ENCODE data around the gene LRRC28. TPM values are rescaled to one million over a fixed set of nuclear protein-coding genes. Genes with fewer than 3 reads are reported as not detected.

The LRRC28 gene
- total and polyA plus RNA-seq, 9 of the 15 experiments (the other 6 are each of a cell fraction or from before 2014, with no cell fraction given), result 5.5 to 17.4 (median 7.9) TPM

- TF ChIP-seq ZBTB49 (CRISPR knock-in tag; IDR thresholded peaks at IDR 0.05; ENCODE audit: borderline replicate concordance), result no peak
These were observed 175.3 kb downstream of the LRRC28 start (continued) for GRCh38 chr15:99426431-99427105.

GRCh38 chr15:99427210-99427609, 175.9 kb downstream of the LRRC28 start:
- DNase-seq (ENCODE audit: extremely low read depth in 1 of 4, low spot score in 3 of 4) (no peak), ATAC-seq (no peak), FAIRE-seq (no peak)
- H3K4me3 ChIP-seq, result no peak overlapping the region
- H4K20me1 ChIP-seq (replicated peaks; ENCODE audit: control insufficient read depth, insufficient read depth, low read length), result no peaks in the 10 kb centered on the region
- no peak overlapping the region for H2AFZ ChIP-seq (ENCODE audit: low read depth, low read length)
- TF ChIP-seq E2F8 (IDR thresholded peaks at IDR 0.05; ENCODE audit: low read depth, partially characterized antibody) (no peak), KHSRP (IDR thresholded peaks at IDR 0.05) (no peak), MTA3 (IDR thresholded peaks at IDR 0.05; ENCODE audit: borderline replicate concordance) (no peak), POLR2H (tag; IDR thresholded peaks at IDR 0.05; ENCODE audit: low read depth) (no peak), CHCHD3 (CRISPR knock-in tag; IDR thresholded peaks at IDR 0.05) (no peak)
- H3K27ac ChIP-seq (ENCODE audit: extremely low read depth, low read depth, low read length), result no peak overlapping the region
- ChIA-PET POLR2A (interaction anchor here (0.6 to 0.9 kb wide), 2 partner anchors 19 to 1811 kb away, joined by 3 read pairs; no protein-coding TSS in a partner anchor), CTCF (ENCODE audit: low intra/inter-chr PET ratio) (no interaction called here)
- H3K4me2 ChIP-seq (ENCODE audit: insufficient read depth, low read length), result no peak overlapping the region
- peaks cover 10 to 64% of the 10 kb centered on the region in 2 experiments; a peak in 4 of 5 replicates for H3K27me3 ChIP-seq (ENCODE audit: control insufficient read depth in 2 of 2, insufficient read depth in 2 of 2, low read length in 2 of 2)
- in situ Hi-C loops (cut with MboI) (no loop called here), intact Hi-C loops (cut with micrococcal nuclease) (no loop called here)
- BruUV-seq (replicated peaks), result no TSS peak
- H3K9me3 ChIP-seq (replicated peaks; ENCODE audit: control insufficient read depth, insufficient read depth, low read depth, low read length), result no peaks in the 10 kb centered on the region
- H3K9me1 ChIP-seq (ENCODE audit: control insufficient read depth, insufficient read depth, low read length), result peaks cover 3% of the 10 kb centered on the region
- no peaks in the 10 kb centered on the region for H3K36me3 ChIP-seq (ENCODE audit: control insufficient read depth, insufficient read depth, low read length)
- H3K9ac ChIP-seq (ENCODE audit: insufficient read depth in 1 of 2, low read depth in 2 of 2, low read length in 2 of 2), result no peak overlapping the region
- H3K79me2 ChIP-seq (ENCODE audit: control insufficient read depth, insufficient read depth, low read length), result no peaks in the 10 kb centered on the region
- 2% methylated on average over 8 of the region's 8 CpGs for WGBS (ENCODE audit: insufficient coverage, low coverage, missing lambda C conversion rate)
- no peaks in the 10 kb centered on the region; a peak in 1 of 5 replicates for H3K4me1 ChIP-seq (replicated peaks in 1 of 2; ENCODE audit: control insufficient read depth in 2 of 2, insufficient read depth in 2 of 2, low read length in 2 of 2)

Measured in K562 (cell line).